Stimulated activated CD4-positive, alpha-beta T cell treated with anti-CD3 and anti-CD28 coated beads, TNF-alpha, amount 100 ng/mL, for 4 hours (primary cell): Measurements from ENCODE around the gene WNT1.

Experiments
- DNase-seq, 3 experiments: peaks; one replicate each; pipeline ENCODE4 v3.0.0-alpha.2; 2020; ENCODE audit warnings: low read depth in 3 of 3

Gene WNT1

GRCh38 chr12:49000346-49000745 is 22.2 kb downstream of the WNT1 start:
- no peak for DNase-seq

GRCh38 chr12:49008943-49009342 is 30.8 kb downstream of the WNT1 start:
- DNase-seq: no peak

- no peak for DNase-seq
These were observed 32.1 kb downstream of the WNT1 start for GRCh38 chr12:49010092-49010668.

DNA sequence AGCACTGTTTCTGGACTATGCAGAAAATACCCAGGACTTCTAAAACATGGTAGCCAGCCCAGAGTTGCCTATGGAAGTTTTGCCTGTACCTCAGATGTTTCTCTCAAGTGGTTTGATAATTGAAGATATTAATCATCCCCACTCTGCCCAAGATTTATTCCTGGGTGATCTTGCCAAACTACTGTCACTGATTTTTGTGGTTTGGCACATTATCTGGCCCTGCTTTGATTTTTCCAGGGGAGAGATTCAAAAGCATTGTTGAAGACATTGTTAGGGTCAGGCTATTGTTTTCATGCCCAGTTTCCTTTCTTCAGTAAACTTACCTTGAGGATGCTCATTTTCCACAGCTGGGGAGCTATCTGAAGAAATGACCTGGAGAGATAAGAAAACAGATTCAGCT is 34.6 kb downstream of the WNT1 start:
- DNase-seq: no peak

DNA sequence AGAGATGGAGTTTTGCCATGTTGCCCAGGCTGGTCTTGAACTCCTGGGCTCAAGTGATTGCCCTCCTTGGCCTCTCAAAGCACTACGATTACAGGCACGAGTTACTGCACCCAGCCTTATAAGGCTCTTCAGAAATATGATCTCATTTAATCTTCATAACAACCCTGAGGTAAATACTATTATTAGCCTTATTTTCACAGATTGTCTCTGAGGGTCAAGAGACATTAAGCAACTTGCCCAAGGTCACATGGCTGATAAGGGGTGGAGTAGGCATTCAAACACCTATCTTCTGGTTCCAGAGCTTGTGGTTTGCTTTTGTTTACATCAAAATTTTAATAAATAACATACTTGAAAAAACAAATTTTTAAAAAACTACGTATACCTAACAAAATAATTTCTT is 35.3 kb downstream of the WNT1 start:
- DNase-seq: no peak

DNA sequence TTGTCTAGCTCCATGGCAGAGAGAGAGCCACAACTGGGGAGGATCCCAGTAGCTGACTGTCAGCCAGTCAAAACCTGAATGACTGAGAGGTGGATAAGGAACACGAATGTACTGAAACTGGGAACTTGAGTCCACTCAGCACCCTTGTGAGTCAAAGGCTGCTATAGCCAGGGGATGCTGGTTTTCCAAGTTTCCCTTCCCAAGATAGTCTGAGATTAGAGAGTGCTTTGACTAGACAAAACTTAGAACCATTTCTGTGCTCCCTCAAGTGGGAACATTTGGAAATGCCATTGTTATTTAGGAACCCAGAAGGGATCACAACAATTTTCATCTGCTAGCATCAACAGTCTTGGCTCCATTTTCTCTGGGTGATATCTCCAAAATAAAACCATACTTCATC is 36.4 kb downstream of the WNT1 start:
- no peak for DNase-seq

DNA sequence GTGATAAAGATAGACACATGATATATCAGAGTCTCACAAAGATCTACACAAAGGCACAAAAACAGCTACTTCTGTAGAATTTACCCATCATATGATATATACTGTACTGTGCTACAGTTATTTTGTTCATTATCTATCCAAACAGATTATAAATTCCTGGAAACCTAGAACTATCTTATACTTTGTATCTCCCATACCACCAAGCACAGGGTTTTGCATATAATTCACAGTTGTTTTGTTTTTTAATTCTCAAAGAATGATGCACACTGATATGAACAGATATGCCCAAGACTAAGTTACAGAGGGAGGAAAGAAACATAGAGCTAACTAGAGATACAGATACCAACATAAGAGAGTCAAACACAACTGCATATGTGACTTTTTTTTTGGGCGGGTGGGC is 37.1 kb downstream of the WNT1 start:
- no peak for DNase-seq

- DNase-seq: no peak
These were observed 39.8 kb downstream of the WNT1 start for GRCh38 chr12:49017891-49018260.

DNA sequence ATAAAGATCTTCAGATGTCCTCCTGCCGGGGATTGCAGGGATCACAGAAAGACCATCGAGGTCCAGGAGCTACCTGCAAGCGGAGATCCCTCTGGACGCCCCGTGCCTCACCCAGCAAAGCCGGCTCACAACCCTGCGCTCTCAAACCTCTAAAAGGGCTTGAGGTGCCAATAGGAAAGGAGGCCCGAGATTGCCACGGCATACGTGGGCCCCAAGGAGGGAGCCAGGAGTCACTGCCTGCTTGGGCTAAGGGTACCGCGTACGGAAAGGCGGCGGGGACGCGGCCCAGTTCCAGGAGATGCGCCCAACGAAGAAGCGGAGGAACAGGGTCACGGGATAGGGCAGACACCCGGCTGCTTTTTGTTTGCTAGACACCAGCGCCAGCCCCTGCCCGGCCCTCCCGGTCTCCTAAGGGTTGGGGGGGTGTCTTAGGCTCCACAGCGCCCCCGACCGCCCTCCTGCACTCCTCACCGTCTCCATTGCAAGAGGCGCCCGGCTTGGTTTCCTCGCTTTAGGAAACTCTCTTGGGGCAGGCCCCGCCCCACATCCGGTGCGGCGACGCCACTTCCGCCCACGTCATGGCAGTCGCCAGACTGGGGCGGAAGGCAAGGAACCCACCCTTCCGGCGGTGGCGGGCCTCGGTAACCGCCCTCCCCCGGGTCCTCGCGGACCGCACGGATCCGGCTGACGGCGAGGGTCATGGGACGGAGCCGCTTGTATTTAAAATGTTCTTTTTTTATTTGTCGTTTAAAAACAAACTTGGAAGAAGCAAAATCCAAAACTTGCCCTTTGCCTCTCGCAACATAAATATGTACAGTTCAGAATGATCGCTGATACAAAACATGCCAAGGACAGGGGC is 40.4 kb downstream of the WNT1 start, which contains the start of gene PRKAG1:
Gene PRKAG1, minus strand, starts transcription at position 516 of the 859 bp plus-strand sequence. Its CDS starts 36 bp downstream, at position 480.
- DNase-seq: peak; percentile 85 to 93 (median 89)

- no peak for DNase-seq
These were observed 41.0 kb downstream of the WNT1 start for GRCh38 chr12:49019120-49019430.

GRCh38 chr12:49019443-49020324 is 41.6 kb downstream of the WNT1 start:
- no peak for DNase-seq

DNA sequence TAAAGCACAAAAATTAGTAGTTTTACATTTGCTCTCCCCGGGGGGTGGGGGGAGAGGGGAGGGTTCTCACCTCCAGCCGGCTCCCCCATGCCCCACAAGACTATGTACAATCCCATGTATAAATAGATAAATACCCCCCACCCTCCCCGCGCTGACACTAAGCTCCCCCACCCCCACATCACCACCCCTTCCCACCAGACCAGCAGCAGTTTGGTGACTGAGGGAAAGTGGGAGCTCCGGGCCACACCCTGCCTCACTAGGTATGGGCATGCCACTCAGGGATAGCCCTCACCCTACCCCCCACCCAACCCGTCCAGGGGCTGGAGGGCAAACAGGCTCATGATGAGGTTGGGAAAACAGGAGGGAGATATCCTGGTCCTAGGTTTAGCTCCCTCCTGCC is 42.3 kb downstream of the WNT1 start:
- no peak for DNase-seq

GRCh38 chr12:49021292-49021915 is 43.3 kb downstream of the WNT1 start:
- no peak for DNase-seq

GRCh38 chr12:49022558-49023178 is 44.5 kb downstream of the WNT1 start:
- DNase-seq: no peak

DNA sequence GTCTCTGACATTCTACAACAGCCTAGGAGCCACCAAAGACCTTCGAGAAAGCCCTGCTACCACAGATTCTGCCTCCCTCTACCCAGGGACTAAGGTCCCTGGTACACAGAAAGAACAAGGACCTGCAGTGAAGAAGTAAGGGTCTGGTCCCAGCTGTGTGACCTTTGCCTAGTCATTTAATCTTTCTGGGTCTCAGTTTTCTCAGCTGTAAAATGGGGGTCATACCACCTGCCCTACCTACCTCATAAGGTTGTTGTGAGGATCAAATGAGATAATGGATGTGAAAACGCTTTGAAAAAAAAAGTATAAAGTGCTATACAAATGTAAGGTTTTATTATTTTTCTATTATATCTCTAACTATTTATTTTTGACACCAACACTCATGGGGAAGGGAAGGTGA is 45.7 kb downstream of the WNT1 start:
- no peak for DNase-seq

GRCh38 chr12:49024543-49024942 is 46.4 kb downstream of the WNT1 start:
- no peak for DNase-seq

- no peak for DNase-seq
These were observed 47.3 kb downstream of the WNT1 start for GRCh38 chr12:49025463-49025862.

DNA sequence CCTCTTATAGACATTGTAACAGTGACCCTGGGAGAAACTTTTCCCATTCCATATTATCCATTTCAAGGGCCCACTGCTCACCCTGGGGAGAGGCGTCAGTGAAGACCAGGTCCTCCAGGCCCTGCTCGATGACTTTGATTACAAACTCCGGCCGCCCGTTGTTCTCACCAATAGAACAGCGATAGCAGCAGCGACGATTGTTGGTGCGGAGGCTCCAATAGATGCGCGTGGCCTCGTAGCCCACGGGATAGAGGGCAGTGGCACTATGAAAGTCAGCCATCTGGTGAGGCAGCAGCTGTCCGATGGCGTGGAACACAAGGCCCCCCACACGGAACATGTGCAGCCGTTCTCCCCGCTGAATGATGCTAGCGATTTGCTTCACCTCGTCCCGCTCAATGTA is 48.0 kb downstream of the WNT1 start:
- no peak for DNase-seq

DNA sequence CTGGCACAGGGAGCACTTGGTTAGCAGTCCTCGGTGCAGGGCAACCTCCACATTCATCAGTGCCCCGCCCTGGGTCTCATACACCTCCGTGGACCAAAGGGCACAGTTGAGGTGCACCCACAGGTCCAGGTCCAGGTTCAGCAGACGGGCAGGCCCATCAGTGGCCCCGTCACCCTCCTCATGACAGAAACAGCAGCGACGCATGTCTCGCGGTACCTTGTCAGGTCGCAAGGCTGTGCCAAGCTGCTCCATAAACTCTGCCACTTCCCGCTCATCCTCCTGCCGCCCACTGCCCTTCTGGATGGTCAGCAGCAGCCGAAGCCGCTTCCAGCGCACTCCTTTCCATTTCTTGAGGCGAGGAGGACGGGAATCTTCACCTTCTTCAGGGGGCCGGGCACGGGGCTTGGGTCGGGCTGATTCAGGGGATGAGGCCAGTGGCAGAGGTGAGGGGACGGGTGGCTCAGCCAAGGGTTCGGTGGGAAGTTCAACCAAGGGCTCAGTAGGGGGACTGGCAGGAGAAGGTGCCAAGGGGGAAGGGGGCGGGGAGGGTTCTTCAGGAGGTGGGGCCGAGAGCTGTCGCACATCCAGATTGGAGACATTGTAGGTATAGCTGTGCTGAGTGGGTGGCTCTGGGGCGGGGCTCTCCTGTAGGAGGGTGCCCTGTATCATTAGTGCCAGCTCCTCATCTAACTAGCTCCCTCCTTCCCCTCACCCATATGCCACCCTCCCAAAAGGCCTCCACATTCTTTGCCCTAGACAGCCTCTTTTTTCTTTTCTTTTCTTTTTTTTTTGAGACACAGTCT is 48.8 kb downstream of the WNT1 start:
- no peak for DNase-seq

DNA sequence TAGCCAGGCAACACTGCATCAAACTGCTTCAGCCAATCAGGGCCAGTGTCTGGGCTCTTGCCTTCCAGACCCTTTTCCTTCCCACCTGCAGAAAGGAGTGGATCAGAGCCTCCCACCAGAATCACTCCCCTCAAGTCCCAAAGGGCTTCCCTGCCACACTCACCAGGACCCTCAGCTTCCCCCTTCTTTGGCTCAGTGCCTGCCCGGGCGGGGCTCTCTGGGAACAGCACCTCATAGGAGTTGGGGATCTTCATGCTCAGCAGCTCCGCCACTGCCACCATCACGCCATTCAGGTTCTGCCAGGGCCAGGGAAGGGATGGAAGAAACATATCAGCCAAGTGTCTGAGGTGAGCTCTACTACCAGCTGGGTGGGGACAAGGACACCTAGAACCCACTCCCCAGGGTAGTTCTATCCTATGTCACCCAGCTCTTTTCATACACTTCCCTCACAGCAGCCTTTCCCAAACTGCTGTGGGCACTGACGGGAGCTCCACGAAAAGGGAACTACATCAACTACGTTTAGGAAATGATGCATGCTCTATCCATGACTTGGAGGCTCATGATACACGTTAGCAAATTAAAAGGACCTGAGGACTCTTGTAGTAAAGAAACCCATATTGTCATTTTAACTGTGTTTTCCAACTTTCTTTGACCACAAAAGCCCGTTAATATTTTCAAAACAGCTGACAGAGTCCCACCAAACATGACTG is 49.9 kb downstream of the WNT1 start:
- DNase-seq: no peak
